Measurements from ENCODE around the gene GSTO2.
A peak's percentile ranks its signal among the peaks of the same experiment; 100 is the strongest.

GSTO2 gene

GRCh38 chr10:104253606-104254410 lies 15.2 kb upstream of the GSTO2 start:
- peak overlapping the region; percentile 96 for H3K27ac ChIP-seq (ENCODE audit: low read depth, low read length)

GRCh38 chr10:104254493-104255310 lies 14.3 kb upstream of the GSTO2 start, which contains the start of gene GSTO1:
Gene GSTO1 (plus strand): TSS chr10:104254892. CDS start chr10:104254929, 37 bp downstream.
- Histone ChIP-seq H3K36me3 (ENCODE audit: insufficient read depth, low read length) (peaks cover 18% of the 10 kb centered on the region), H3K27ac (ENCODE audit: low read depth, low read length) (peak within 1 kb of the TSS; percentile 96), H3K4me3 (ENCODE audit: low read depth, low read length) (peak within 1 kb of the TSS; percentile 81), H2AFZ (ENCODE audit: low read length, unreplicated experiment) (peak within 1 kb of the TSS; percentile 82), H3K27me3 (ENCODE audit: insufficient read depth, low read length) (no peaks in the 10 kb centered on the region), H3K79me2 (ENCODE audit: control insufficient read depth, insufficient read depth, low read length, unreplicated experiment) (peaks cover 56% of the 10 kb centered on the region), H3K4me1 (ENCODE audit: control insufficient read depth, insufficient read depth, low read length, unreplicated experiment) (peaks cover 40% of the 10 kb centered on the region)

More at GRCh38 chr10:104253606-104254410, 15.2 kb upstream of the GSTO2 start:
- H3K27me3 ChIP-seq (ENCODE audit: insufficient read depth, low read length): no peaks in the 10 kb centered on the region
- H2AFZ ChIP-seq (ENCODE audit: low read length, unreplicated experiment): peak overlapping the region; percentile 82
- H3K4me3 ChIP-seq (ENCODE audit: low read depth, low read length): peak overlapping the region; percentile 81
- H3K36me3 ChIP-seq (ENCODE audit: insufficient read depth, low read length): peaks cover 15% of the 10 kb centered on the region
- H3K79me2 ChIP-seq (ENCODE audit: control insufficient read depth, insufficient read depth, low read length, unreplicated experiment): peaks cover 47% of the 10 kb centered on the region
- H3K4me1 ChIP-seq (ENCODE audit: control insufficient read depth, insufficient read depth, low read length, unreplicated experiment): peaks cover 31% of the 10 kb centered on the region

GRCh38 chr10:104255311-104255981 lies 13.5 kb upstream of the GSTO2 start:
- no peaks in the 10 kb centered on the region for H3K27me3 ChIP-seq (ENCODE audit: insufficient read depth, low read length)
- peak overlapping the region; percentile 39 for H2AFZ ChIP-seq (ENCODE audit: low read length, unreplicated experiment)
- peak overlapping the region; percentile 96 for H3K27ac ChIP-seq (ENCODE audit: low read depth, low read length)
- H3K36me3 ChIP-seq (ENCODE audit: insufficient read depth, low read length): peaks cover 18% of the 10 kb centered on the region
- peaks cover 48% of the 10 kb centered on the region for H3K4me1 ChIP-seq (ENCODE audit: control insufficient read depth, insufficient read depth, low read length, unreplicated experiment)
- peaks cover 56% of the 10 kb centered on the region for H3K79me2 ChIP-seq (ENCODE audit: control insufficient read depth, insufficient read depth, low read length, unreplicated experiment)
- peak overlapping the region; percentile 81 for H3K4me3 ChIP-seq (ENCODE audit: low read depth, low read length)

- Histone ChIP-seq H3K4me3 (ENCODE audit: low read depth, low read length) (peak overlapping the region; percentile 81), H3K27ac (ENCODE audit: low read depth, low read length) (peak overlapping the region; percentile 96), H3K79me2 (ENCODE audit: control insufficient read depth, insufficient read depth, low read length, unreplicated experiment) (peaks cover 64% of the 10 kb centered on the region), H2AFZ (ENCODE audit: low read length, unreplicated experiment) (no peak overlapping the region), H3K36me3 (ENCODE audit: insufficient read depth, low read length) (peaks cover 25% of the 10 kb centered on the region), H3K27me3 (ENCODE audit: insufficient read depth, low read length) (no peaks in the 10 kb centered on the region), H3K4me1 (ENCODE audit: control insufficient read depth, insufficient read depth, low read length, unreplicated experiment) (peaks cover 58% of the 10 kb centered on the region)
These were observed 12.5 kb upstream of the GSTO2 start for GRCh38 chr10:104256335-104256961.

GRCh38 chr10:104257235-104257634 lies 11.7 kb upstream of the GSTO2 start:
- peaks cover 72% of the 10 kb centered on the region for H3K79me2 ChIP-seq (ENCODE audit: control insufficient read depth, insufficient read depth, low read length, unreplicated experiment)
- H3K27ac ChIP-seq (ENCODE audit: low read depth, low read length): peak overlapping the region; percentile 96
- peak overlapping the region; percentile 81 for H3K4me3 ChIP-seq (ENCODE audit: low read depth, low read length)
- H3K4me1 ChIP-seq (ENCODE audit: control insufficient read depth, insufficient read depth, low read length, unreplicated experiment): peaks cover 65% of the 10 kb centered on the region
- H3K36me3 ChIP-seq (ENCODE audit: insufficient read depth, low read length): peaks cover 33% of the 10 kb centered on the region
- H2AFZ ChIP-seq (ENCODE audit: low read length, unreplicated experiment): no peak overlapping the region
- H3K27me3 ChIP-seq (ENCODE audit: insufficient read depth, low read length): no peaks in the 10 kb centered on the region

- H3K27ac ChIP-seq (ENCODE audit: low read depth, low read length): peak overlapping the region; percentile 96
- H3K36me3 ChIP-seq (ENCODE audit: insufficient read depth, low read length): peaks cover 43% of the 10 kb centered on the region
- H2AFZ ChIP-seq (ENCODE audit: low read length, unreplicated experiment): no peak overlapping the region
- H3K27me3 ChIP-seq (ENCODE audit: insufficient read depth, low read length): no peaks in the 10 kb centered on the region
- no peak overlapping the region for H3K4me3 ChIP-seq (ENCODE audit: low read depth, low read length)
- peaks cover 81% of the 10 kb centered on the region for H3K79me2 ChIP-seq (ENCODE audit: control insufficient read depth, insufficient read depth, low read length, unreplicated experiment)
- H3K4me1 ChIP-seq (ENCODE audit: control insufficient read depth, insufficient read depth, low read length, unreplicated experiment): peaks cover 71% of the 10 kb centered on the region
These were observed 10.8 kb upstream of the GSTO2 start for GRCh38 chr10:104258209-104258608.

- Histone ChIP-seq H3K4me3 (ENCODE audit: low read depth, low read length) (peak overlapping the region; percentile 36), H2AFZ (ENCODE audit: low read length, unreplicated experiment) (no peak overlapping the region), H3K36me3 (ENCODE audit: insufficient read depth, low read length) (peaks cover 48% of the 10 kb centered on the region), H3K27ac (ENCODE audit: low read depth, low read length) (peak overlapping the region; percentile 96), H3K27me3 (ENCODE audit: insufficient read depth, low read length) (no peaks in the 10 kb centered on the region), H3K79me2 (ENCODE audit: control insufficient read depth, insufficient read depth, low read length, unreplicated experiment) (peaks cover 89% of the 10 kb centered on the region), H3K4me1 (ENCODE audit: control insufficient read depth, insufficient read depth, low read length, unreplicated experiment) (peaks cover 61% of the 10 kb centered on the region)
These were observed 9.5 kb upstream of the GSTO2 start for GRCh38 chr10:104259456-104259855.

- Histone ChIP-seq H3K27me3 (ENCODE audit: insufficient read depth, low read length) (no peaks in the 10 kb centered on the region), H3K36me3 (ENCODE audit: insufficient read depth, low read length) (peaks cover 55% of the 10 kb centered on the region), H3K27ac (ENCODE audit: low read depth, low read length) (peak overlapping the region; percentile 96), H3K4me3 (ENCODE audit: low read depth, low read length) (peak overlapping the region; percentile 36), H3K79me2 (ENCODE audit: control insufficient read depth, insufficient read depth, low read length, unreplicated experiment) (peaks cover 83% of the 10 kb centered on the region), H3K4me1 (ENCODE audit: control insufficient read depth, insufficient read depth, low read length, unreplicated experiment) (peaks cover 60% of the 10 kb centered on the region), H2AFZ (ENCODE audit: low read length, unreplicated experiment) (no peak overlapping the region)
These were observed 8.8 kb upstream of the GSTO2 start for GRCh38 chr10:104259999-104260774.

- no peaks in the 10 kb centered on the region for H3K27me3 ChIP-seq (ENCODE audit: insufficient read depth, low read length)
These were observed 8.2 kb upstream of the GSTO2 start for GRCh38 chr10:104260775-104261115.

More at GRCh38 chr10:104260775-104261115, 8.2 kb upstream of the GSTO2 start:
- no peak overlapping the region for H2AFZ ChIP-seq (ENCODE audit: low read length, unreplicated experiment)
- H3K36me3 ChIP-seq (ENCODE audit: insufficient read depth, low read length): peaks cover 61% of the 10 kb centered on the region
- peaks cover 77% of the 10 kb centered on the region for H3K79me2 ChIP-seq (ENCODE audit: control insufficient read depth, insufficient read depth, low read length, unreplicated experiment)
- peak overlapping the region; percentile 36 for H3K4me3 ChIP-seq (ENCODE audit: low read depth, low read length)
- H3K4me1 ChIP-seq (ENCODE audit: control insufficient read depth, insufficient read depth, low read length, unreplicated experiment): peaks cover 60% of the 10 kb centered on the region
- H3K27ac ChIP-seq (ENCODE audit: low read depth, low read length): peak overlapping the region; percentile 96

Measured in ACC112 (cell line).